Heart left ventricle (tissue), 16 donors: ENCODE measurements around the gene MRPL38. TPM values are rescaled to one million over a fixed set of nuclear protein-coding genes. Genes with fewer than 3 reads are reported as not detected.

Source experiments
- ATAC-seq, 4 donors: fragments of 200-7000 bp; cut with Tn5 transposase; one replicate each; pipeline ENCODE4 v1.9.1; 2020 to 2022; ENCODE audit warnings: moderate library complexity in 4 of 4, mild to moderate bottlenecking in 3 of 4, moderate number of reproducible peaks in 1 of 4
- DNase-seq, 5 donors: peaks; one replicate each; pipeline ENCODE4 v3.0.0-alpha.2; 2020
- H3K27ac ChIP-seq, 12 donors: fragments of 200-600 bp; sonication (generic) in 4 of 12; one replicate each; pipeline versions ENCODE4 v1.5.0 to v1.8.0; 2016 to 2022; ENCODE audit warnings: mild to moderate bottlenecking in 2 of 12
- H3K27me3 ChIP-seq, 9 donors: fragments of 200-600 bp; sonication (generic) in 2 of 9; one replicate each; pipeline versions ENCODE4 v1.5.1 to v1.8.0; 2016 to 2022; ENCODE audit warnings: mild to moderate bottlenecking in 3 of 9
- H3K36me3 ChIP-seq, 9 donors: fragments of 200-600 bp; sonication (generic) in 2 of 9; one replicate each; pipeline versions ENCODE4 v1.5.0 to v1.8.0; 2018 to 2022; ENCODE audit warnings: mild to moderate bottlenecking in 2 of 9
- H3K4me1 ChIP-seq, 12 donors: fragments of 200-600 bp; sonication (generic) in 4 of 12; one replicate each; pipeline versions ENCODE4 v1.5.0 to v1.8.0; 2016 to 2022; ENCODE audit warnings: mild to moderate bottlenecking in 3 of 12
- H3K4me3 ChIP-seq, 12 donors: fragments of 200-600 bp; sonication (generic) in 4 of 12; one replicate each; pipeline versions ENCODE4 v1.5.0 to v1.8.0; 2017 to 2022; ENCODE audit warnings: mild to moderate bottlenecking in 9 of 12, moderate library complexity in 4 of 12
- H3K9me3 ChIP-seq, 12 donors: fragments of 200-600 bp; sonication (generic) in 4 of 12; one replicate each; pipeline versions ENCODE4 v1.5.0 to v1.8.0; 2016 to 2022; ENCODE audit warnings: mild to moderate bottlenecking in 1 of 12
- POLR2A ChIP-seq, 2 donors: fragments of 450-650 bp; IDR thresholded peaks; one replicate each; pipeline ENCODE4 v1.6.1; 2017; ENCODE audit warnings: antibody characterized with exemption in 2 of 2, mild to moderate bottlenecking in 2 of 2, moderate library complexity in 2 of 2
- WGBS, 4 donors: extraction: QIAGEN DNeasy Blood & Tissue Kit in 2 of 4; methylation state at CpG; one replicate each; pipeline versions ENCODE4 v1.1.5 to v1.1.7; 2013 to 2018; 5-methylcytosine and 5-hydroxymethylcytosine counted together
- intact Hi-C, 10 donors: fragments of 100-400 bp; cut with DNase I; formaldehyde crosslinking; loops; one replicate each; pipeline versions ENCODE4 v1.11.1 to v1.14.2; 2022
- polyA plus RNA-seq, 2 donors: library from polyadenylated mRNA; stranded (reverse); fragments of 200-250 nt; gene quantifications; one replicate each; pipeline ENCODE4 v1.2.3, GENCODE V29; 2013
- total RNA-seq, 9 donors: library from RNA; depleted of rRNA in 2 of 9; stranded (reverse); fragments of >200 nt in 2 of 9; fragmentation: NEBNext Ultra II Directional in 3 of 9; extraction: Animal tissue kit (Norgen Biotek cat#: 25700) in 3 of 9; gene quantifications; one replicate each; pipeline versions ENCODE4 v1.1.0 to v1.2.4, GENCODE V29; 2016 to 2023
- TF ChIP-seq, protein P1 (sequence below), 12 donors: fragments of 200-600 bp; sonication (generic) in 4 of 12; IDR thresholded peaks; one replicate each; pipeline versions ENCODE4 v1.5.0 to v1.8.0; 2018 to 2022; ENCODE audit warnings: antibody characterized with exemption in 12 of 12, mild to moderate bottlenecking in 5 of 12
- donor health status: ischemic (EF 13 %, LVEDD 7.1; RV severe dilation, severe dysfunction).
- donor health status: healthy with polysubstance abuse.
- donor health status: DM: no; HTN: yes; CAD: no.
- donor health status: DM: no; HTN: no; CAD: no.
- donor health status: ischemic (EF 25% LVEDD 6.9; RV normal size, moderate dysfunction).
- donor health status: ischemic (EF 25% LVEDD 5.7; RV mildly dilated, moderate dysfunction).
- donor health status: healthy.
- donor health status: DM: yes; HTN: yes; CAD: no.
- donor health status: ischemic (EF 35%, LVEDD 5.7; RV mildly dilated, moderate dysfunction).
- donor health status: nonischemic (EF 11% LVEDD 7.7; RV severe dilation, severe dysfunction).
- donor health status: DM: yes; HTN: yes; CAD: no.
- donor health status: PGD.
- donor health status: ischemic (EF 29% LVEDD 5.4; RV normal size, mild dysfunction).
- donor health status: nonischemic (EF 23%, LVEDD 6.1; RV moderate dilation, normal function).

Gene MRPL38
- total and polyA plus RNA-seq, 11 donors = 54.8 to 126 (median 106) TPM

DNA sequence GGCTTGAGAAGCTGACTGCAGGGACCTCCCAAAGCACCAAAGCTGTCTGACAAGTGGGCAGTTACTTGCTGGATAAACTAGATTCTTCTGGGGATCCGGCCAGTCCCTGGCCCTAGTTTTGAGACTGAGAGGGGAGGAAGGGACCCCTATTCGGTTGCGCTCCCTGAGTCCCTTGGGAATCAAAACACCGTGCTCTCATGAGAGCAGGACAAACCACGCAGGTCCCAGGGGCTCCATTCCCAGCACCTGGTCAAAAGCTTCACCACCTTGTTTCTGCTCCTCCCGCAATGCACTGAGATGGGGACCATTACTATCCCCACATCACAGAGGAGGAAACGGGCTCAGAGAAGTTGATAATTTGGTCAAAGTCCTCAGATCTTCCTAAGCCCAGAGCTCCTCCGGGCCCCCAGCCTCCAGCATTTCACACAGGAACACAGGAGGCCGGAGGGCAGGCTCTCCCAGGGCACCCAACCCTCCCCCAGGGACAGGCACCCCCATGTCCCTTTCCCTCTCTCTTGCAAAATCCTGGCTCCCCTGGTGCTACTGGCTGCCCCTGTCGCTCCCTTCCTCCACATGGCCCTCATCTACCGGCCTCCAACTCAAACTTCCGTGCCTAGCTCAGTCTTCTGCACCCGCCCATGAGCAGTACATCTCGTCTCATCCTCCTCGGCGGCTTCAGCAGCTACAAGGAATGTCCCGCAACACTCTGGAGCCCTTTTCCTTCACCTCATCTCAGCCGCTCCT is 11.2 kb downstream of the MRPL38 start:
- Histone ChIP-seq H3K27ac (no peak overlapping the region), H3K4me1 (peaks cover 0 to 32% (median 24%) of the 10 kb centered on the region in 12 donors), H3K36me3 (peaks cover 0 to 44% (median 33%) of the 10 kb centered on the region in 9 donors), H3K27me3 (no peaks in the 10 kb centered on the region), H3K4me3 (no peak overlapping the region), H3K9me3 (no peaks in the 10 kb centered on the region)
- intact Hi-C loops = loop anchor here in 6 of 10 donors (2.0 to 10.0 kb wide), 6 partner anchors 15 to 129 kb away; partner anchors contain the start of genes TRIM47 (in 2 of the 6), GALK1 (in 1 of the 6), UNC13D (in 1 of the 6) and UNK (in 1 of the 6)
- ATAC-seq (no peak), DNase-seq (no peak)
- TF ChIP-seq, protein P1, sequence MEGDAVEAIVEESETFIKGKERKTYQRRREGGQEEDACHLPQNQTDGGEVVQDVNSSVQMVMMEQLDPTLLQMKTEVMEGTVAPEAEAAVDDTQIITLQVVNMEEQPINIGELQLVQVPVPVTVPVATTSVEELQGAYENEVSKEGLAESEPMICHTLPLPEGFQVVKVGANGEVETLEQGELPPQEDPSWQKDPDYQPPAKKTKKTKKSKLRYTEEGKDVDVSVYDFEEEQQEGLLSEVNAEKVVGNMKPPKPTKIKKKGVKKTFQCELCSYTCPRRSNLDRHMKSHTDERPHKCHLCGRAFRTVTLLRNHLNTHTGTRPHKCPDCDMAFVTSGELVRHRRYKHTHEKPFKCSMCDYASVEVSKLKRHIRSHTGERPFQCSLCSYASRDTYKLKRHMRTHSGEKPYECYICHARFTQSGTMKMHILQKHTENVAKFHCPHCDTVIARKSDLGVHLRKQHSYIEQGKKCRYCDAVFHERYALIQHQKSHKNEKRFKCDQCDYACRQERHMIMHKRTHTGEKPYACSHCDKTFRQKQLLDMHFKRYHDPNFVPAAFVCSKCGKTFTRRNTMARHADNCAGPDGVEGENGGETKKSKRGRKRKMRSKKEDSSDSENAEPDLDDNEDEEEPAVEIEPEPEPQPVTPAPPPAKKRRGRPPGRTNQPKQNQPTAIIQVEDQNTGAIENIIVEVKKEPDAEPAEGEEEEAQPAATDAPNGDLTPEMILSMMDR (IDR thresholded peaks at IDR 0.05) = no peak
- TF ChIP-seq POLR2A (IDR thresholded peaks at IDR 0.05) = no peak
- 92 to 94% (median 92%) methylated on average over 18 of the region's 18 CpGs for WGBS, 4 donors

DNA sequence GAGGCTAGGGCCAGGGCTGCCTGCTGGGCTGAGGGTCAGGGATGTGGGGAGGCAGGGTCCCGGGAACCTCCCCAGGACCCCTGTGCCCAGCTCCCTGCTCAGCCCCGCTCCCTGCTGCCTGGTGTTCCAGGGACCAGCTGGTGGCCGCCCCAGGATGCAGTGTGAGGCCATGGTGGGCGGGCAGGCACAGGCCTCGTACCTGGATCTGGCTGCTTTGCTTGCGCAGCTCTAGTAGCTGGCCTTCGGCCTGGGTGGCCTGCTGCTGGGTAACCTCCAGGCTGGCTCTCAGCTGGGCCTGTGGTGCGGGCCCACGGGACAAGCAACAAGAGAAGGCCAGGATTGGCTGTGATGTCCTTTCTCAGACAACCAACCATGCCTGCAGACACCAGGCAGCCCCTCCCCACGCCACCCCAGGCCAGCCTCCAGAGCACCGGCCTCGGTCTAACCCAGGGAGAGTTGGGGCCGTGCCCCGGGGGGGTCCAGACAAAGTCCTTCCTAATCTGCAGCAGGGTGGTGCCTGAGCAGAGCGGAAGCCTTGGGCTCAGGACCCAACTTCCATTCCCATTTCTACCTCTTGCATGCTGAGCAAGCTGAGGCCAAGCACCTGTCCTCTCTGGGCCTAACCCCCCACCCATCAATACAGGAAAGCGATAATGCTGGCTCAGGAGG is 12.0 kb downstream of the MRPL38 start:
- 87 to 90% (median 89%) methylated on average over 13 to 16 of the region's 16 CpGs for WGBS, 4 donors
- H3K4me3 ChIP-seq = no peak overlapping the region
- intact Hi-C loops = loop anchor here in 5 of 10 donors (5.0 to 10.0 kb wide), 5 partner anchors 35 to 128 kb away; partner anchors contain the start of genes GALK1 (in 1 of the 5), UNC13D (in 1 of the 5), UNK (in 1 of the 5) and WBP2 (in 1 of the 5)
- H3K27me3 ChIP-seq = no peaks in the 10 kb centered on the region
- H3K27ac ChIP-seq = no peak overlapping the region
- no peak for DNase-seq
- H3K4me1 ChIP-seq = peaks cover 0 to 32% (median 24%) of the 10 kb centered on the region in 12 donors
- H3K9me3 ChIP-seq = no peaks in the 10 kb centered on the region
- ATAC-seq = no peak
- H3K36me3 ChIP-seq = peaks cover 0 to 39% (median 31%) of the 10 kb centered on the region in 9 donors
- TF ChIP-seq, protein P1 (IDR thresholded peaks at IDR 0.05) = no peak
- TF ChIP-seq POLR2A (IDR thresholded peaks at IDR 0.05) = no peak

DNA sequence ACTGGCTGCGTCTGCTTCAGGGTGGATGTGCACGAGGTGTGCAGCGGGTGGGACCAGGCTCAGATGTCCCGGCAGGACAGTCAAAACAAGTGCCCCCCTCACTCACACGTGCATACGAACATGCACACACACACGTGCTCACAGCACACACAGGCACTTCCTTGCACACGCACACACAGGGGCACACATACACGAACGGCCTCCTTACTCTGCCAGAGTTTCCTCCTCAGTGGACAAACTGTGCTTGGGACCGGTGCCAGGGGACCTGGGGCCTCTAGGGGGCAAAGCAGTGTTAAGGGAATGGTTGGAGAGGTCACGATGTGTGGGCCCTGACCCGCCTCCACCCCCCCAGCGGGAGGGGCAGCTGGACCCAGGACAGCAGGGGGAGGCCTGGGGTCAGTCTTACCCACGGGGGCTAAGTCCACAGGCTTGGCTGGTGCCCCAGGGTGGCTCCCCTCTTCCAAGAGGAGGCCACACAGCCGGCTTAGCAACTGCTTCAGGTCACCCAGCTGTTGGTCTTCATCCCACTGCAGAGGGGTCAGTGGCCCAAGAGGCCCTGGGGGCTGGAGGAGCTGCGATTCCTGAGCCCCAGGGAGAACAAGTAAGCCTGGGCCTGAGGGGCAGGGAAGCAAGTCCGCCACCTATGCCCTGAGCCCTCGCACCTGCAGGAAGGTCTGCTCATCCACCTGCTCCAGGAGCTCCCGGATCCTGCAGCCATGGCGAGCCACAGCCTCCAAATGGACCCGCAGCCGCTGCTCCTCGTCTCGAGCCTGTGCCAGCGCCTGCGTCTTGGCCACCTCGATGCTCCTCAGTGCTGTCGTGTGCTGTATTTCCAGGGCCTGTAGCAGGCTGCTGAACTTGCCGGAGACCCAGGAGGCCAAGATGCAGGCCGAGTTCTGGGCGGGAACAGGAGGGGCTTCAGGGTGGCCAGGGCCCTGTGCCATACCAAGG is 12.8 kb downstream of the MRPL38 start:
- TF ChIP-seq POLR2A (IDR thresholded peaks at IDR 0.05) = no peak
- TF ChIP-seq, protein P1 (IDR thresholded peaks at IDR 0.05) = no peak
- H3K36me3 ChIP-seq = peaks cover 0 to 37% (median 33%) of the 10 kb centered on the region in 9 donors
- intact Hi-C loops = loop anchor here in 5 of 10 donors (5.0 to 10.0 kb wide), 5 partner anchors 35 to 127 kb away; partner anchors contain the start of genes GALK1 (in 1 of the 5), UNC13D (in 1 of the 5), UNK (in 1 of the 5) and WBP2 (in 1 of the 5)

More for the DNA sequence above, 12.8 kb downstream of the MRPL38 start:
- WGBS, 4 donors = 78 to 84% (median 80%) methylated on average over 20 to 32 of the region's 32 CpGs
- peak overlapping the region in 1 of 12 donors; percentile 17 for H3K27ac ChIP-seq
- H3K9me3 ChIP-seq = no peaks in the 10 kb centered on the region
- no peak for DNase-seq
- H3K27me3 ChIP-seq = no peaks in the 10 kb centered on the region
- peaks cover 0 to 24% (median 19%) of the 10 kb centered on the region in 12 donors for H3K4me1 ChIP-seq
- no peak for ATAC-seq
- H3K4me3 ChIP-seq = no peak overlapping the region
